HG03066 (cell line): ENCODE data around the gene THAP9.
A peak's percentile ranks its signal among the peaks of the same experiment; 100 is the strongest.
"Not testable (repeated sequence)": the region's sequence is repeated elsewhere in the genome, so short reads cannot be mapped to it uniquely, and the experiment has no call there.

Source experiments
- ATAC-seq: cut with Tn5 transposase; IDR thresholded peaks from one replicate; pipeline ENCODE4 v1.9.1; 2021; ENCODE audit warnings: low read depth; ENCODE audit not compliant: unreplicated experiment

The THAP9 gene, protein sequence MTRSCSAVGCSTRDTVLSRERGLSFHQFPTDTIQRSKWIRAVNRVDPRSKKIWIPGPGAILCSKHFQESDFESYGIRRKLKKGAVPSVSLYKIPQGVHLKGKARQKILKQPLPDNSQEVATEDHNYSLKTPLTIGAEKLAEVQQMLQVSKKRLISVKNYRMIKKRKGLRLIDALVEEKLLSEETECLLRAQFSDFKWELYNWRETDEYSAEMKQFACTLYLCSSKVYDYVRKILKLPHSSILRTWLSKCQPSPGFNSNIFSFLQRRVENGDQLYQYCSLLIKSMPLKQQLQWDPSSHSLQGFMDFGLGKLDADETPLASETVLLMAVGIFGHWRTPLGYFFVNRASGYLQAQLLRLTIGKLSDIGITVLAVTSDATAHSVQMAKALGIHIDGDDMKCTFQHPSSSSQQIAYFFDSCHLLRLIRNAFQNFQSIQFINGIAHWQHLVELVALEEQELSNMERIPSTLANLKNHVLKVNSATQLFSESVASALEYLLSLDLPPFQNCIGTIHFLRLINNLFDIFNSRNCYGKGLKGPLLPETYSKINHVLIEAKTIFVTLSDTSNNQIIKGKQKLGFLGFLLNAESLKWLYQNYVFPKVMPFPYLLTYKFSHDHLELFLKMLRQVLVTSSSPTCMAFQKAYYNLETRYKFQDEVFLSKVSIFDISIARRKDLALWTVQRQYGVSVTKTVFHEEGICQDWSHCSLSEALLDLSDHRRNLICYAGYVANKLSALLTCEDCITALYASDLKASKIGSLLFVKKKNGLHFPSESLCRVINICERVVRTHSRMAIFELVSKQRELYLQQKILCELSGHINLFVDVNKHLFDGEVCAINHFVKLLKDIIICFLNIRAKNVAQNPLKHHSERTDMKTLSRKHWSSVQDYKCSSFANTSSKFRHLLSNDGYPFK

DNA sequence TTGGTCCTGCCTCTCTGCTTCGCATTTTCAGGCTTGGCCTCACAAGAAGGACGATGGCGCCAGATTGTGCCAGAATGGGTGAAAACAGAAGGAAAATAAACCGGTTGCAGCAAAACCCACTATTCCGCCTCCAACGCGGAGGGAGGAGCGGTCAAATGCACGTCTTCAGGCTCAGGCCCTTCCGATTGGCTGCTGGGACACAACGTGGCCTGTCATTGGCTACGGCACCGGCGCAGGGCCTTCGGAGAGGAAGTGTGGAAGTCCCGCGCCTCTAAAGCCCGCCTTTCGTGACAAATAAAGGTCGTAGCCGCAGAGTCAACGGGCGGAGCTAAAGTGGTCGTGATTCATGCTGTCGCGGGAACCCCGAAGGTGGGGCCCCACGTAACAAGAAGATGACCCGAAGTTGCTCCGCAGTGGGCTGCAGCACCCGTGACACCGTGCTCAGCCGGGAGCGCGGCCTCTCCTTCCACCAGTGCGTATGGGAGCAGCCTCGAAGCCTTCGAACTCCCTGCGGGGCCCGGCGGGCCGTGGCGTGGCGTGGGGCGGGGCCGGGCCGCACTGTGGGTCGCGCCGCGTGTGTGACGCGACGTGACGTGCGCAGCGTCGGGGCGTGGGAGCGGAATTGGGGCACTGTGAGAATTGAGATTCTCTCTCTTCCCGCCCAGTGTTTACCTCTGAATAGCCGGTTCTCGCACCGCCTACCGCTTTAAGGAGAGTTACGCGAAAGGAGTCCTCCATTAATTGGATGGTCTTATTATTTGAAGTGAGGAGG, at the start of gene THAP9:
Gene THAP9, plus strand, starts transcription at position 325 of the 772 bp plus-strand sequence. Its CDS starts 68 bp downstream, at position 393.
- ATAC-seq, result peak; percentile 80

DNA sequence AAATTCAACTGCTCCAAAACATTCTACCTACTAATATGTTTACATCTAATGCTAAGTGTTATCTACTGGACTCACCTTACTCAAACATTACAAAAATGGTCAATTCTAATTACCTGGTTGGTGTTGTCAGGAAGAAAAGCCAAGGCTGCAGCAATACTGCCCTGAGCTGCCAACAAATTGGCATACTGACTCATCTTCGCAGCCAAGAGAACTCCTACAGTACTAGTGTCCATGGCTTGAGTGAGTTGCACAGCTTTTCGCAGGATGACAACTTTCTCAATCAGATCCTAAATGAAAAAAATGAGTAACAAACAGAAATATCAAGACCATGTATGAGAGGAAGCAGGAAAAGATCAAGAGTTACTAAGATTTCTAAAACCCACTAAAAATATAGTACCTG, 49.2 kb upstream of the THAP9 start:
- ATAC-seq, result no peak

DNA sequence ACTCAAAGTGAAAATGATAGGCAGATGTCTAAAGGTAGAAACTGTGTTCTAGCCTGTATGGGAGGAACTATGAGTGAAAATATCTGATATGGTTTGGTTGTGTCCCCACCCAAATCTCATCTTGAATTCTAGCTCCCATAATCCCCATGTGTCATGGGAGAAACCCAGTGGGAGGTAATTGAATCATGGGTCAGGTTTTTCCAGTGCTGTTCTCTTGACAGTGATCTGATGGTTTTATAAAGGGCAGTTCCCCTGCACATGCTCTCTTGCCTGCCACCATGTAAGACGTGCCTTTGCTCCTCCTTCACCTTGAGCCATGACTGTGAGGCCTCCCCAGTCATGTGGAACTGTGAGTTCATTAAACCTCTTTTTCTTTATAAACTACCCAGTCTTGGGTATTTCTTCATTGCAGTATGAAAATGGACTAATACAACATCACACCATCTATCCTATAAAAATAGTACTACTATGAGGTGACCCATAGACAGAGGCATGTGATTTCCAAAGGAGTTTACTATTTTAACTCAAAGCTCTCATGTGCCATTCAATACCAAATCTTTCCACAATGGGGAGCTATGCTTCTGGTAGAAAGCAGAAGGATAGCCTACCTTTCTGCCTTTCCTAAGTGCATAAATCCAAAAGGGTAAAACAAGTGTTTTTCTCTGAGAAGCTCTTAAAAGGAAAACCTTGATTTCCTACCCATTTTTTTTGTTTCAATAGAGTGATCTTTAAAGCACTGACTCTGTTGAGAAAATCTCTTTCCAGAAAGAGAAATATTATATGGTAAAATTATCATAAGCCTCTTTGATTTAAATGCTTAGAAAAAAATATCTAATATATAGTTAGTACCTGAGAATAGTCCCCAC, 48.4 kb upstream of the THAP9 start:
- ATAC-seq, result no peak

DNA sequence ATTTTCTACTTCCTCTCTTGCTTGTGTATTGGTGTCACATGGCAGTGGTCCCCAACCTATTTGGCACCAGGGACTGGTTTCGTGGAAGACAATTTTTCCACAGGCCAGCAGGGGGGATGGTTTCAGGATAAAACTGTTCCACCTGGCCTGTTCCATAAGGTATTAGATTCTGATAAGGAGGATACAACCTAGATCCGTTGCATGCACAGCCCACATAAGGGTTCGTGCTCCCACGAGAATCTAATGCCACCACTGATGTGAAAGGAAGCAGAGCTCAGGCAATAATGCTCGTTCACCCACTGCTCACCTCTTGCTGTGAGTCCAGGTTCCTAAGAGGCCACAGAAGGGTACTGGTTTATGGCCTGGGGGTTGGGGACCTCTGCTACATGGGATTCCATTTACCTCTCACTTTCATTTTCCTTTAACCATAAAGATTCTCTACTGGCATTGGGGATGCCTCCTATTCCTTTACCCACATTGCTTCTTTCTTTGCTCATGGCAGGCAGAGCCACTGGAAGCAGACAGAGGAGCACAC, 47.7 kb upstream of the THAP9 start:
- ATAC-seq, result no peak

DNA sequence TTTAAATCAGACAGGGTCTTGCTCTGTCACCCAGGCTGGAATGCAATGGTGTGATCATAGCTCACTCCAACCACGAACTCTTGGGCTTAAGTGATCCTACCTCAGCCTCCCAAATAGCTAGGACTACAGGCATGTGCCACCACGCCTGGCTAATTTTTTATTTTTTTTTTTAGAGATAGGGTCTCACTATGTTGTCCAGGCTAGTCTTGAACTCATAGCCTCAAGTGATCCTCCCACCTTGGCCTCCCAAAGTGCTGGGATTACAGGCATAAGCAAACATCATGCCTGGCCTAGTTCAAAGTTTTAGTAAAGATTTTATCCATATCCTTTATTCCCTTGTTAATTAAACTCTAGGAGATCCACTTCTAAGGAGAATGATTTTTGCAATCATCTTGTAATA, 40.0 kb upstream of the THAP9 start:
- not testable (repeated sequence) for ATAC-seq

DNA sequence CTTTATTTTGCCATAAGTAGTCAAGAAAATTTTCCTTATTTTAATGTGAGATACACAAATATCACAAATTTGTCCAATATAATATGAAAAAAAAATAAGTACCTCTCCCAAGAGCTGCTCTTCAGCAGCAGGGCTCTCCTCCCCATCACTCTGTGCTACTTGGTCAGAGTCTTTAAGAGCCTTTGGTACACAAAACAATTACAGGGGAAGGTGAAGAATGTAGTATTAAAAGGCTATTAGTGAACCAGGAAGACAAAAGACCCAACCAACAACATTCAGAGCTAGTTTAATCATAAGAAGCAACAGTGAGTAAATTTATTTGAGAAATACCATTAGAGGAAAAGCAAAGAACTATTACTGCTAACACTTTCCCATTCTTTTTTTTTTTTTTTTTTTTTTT, 39.0 kb upstream of the THAP9 start:
- no peak for ATAC-seq

DNA sequence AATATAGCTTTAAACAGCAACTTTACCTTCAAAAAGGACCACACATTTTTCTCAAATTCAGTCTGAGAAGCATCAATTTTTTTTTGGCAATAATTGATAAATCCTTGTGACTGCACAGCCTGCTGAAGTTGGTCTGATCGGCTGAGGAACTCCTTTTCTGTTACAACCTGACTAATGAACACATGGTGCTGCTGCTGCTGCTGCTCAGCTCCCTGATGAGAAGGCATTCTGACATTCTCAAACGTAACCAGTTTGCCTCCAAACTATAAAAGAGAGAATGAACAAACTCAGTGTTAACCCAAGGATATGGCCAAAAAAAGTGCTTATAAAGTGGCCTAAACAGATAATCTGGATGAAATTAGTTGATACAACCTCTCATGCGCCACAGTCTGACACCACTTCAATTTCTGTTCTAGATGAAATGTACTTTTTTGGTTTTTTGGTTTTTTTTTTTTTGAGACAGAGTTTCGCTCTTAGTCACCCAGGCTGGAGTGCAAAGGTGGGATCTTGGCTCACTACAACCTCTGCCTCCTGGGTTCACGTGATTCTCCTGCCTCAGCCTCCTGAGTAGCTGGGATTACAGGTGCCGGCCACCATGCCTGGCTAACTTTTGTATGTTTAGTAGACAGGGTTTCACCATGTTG, 36.1 kb upstream of the THAP9 start:
- no peak for ATAC-seq

DNA sequence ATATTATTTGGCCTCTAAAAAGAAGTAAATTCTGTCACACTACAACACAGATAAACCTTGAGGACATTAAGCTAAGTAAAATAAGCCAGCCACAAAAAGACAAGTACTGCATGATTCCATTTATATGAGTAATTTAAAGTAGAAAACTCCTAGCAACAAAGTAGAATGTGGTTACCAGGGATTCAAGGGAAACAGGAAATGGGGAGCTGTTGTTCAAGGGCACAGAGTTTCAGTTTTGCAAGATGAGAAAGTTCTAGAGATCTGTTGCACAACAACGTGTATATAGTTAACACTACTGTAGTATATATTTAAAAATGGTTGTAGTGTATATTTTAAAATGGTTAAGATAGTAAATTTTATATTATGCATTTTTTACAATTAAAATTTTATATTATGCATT, 34.9 kb upstream of the THAP9 start:
- ATAC-seq, result no peak

DNA sequence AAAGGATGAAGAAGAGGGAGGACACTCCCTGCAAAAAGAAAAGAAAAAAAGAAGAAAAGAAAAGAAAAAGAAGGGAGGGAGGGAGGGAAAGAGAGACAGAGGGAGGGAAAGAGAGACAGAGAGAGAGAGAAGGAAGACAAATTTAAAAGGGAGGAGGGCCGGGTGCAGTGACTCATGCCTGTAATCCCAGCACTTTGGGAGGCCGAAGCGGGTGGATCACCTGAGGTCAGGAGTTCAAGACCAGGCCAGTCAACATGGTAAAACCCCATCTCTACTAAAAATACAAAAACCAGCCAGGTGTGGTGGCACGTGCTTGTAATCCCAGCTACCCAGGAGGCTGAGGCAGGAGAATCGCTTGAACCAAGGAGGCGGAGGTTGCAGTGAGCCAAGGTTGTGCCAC, 34.5 kb upstream of the THAP9 start:
- ATAC-seq, result not testable (repeated sequence)

DNA sequence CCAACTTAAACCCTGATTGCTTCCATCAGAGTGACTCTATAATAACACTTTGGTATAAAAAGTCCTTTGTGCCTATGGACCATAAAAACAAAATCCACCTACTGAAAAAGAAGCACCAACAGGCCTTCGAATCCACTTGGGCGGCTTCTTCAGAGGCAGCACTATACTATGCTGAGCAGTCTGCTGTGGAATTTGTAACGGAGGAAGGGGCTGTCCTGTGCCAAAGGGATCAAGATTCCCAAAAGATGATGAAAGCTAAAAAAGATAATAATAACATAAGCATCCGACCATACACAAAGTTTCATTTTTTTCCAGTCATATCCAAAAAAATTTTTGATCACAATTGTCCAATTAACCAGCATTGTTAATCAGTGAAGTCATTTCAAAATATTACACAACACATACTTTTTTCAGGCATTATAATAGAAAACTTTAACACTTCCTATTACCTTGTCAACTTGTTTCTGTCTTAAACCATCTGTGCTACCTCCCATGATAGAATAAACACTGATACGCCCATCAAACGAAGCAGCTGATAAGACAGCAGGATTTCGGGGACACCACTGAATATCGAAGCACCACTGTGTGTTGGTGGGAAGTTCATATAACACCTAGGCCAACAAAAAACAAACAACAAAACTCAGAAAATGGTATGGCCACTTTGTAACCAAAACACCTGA, 33.7 kb upstream of the THAP9 start:
- no peak for ATAC-seq

DNA sequence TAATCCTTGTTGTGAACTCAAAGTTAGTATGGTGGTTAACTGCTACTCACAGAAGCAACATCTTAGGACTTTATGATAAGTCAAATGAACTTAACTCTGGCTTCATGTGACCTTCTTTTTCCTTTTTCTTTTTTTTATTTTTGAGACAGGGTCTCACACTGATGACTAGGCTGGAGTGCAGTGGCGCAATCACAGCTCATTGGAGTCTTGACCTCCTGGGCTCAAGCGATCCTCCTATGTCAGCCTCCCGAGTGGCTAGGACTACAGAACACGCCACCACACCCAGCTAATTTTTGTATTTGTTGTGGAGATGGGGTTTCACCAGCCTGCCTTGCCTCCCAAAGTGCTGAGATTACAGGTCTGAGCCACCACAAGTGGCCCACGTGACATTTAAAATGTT, 32.0 kb upstream of the THAP9 start:
- no peak for ATAC-seq

DNA sequence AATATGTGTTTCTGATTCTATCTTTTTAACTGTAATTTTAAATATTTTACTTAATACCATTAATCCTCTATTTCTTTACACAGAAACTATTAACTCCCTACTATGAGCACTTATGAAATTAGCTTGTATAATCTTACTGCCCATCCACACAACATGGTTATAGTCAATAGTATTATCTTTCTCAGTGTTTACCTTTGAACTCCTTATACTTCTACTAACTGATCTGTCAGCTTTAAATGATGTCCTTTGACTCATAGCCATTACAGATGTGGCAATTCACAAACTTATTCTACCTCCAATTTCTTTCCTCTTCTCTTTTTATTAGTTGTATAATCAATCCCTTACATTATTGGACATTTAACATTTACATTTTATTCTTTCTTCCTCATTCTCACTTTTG, 15.1 kb upstream of the THAP9 start:
- ATAC-seq, result no peak

DNA sequence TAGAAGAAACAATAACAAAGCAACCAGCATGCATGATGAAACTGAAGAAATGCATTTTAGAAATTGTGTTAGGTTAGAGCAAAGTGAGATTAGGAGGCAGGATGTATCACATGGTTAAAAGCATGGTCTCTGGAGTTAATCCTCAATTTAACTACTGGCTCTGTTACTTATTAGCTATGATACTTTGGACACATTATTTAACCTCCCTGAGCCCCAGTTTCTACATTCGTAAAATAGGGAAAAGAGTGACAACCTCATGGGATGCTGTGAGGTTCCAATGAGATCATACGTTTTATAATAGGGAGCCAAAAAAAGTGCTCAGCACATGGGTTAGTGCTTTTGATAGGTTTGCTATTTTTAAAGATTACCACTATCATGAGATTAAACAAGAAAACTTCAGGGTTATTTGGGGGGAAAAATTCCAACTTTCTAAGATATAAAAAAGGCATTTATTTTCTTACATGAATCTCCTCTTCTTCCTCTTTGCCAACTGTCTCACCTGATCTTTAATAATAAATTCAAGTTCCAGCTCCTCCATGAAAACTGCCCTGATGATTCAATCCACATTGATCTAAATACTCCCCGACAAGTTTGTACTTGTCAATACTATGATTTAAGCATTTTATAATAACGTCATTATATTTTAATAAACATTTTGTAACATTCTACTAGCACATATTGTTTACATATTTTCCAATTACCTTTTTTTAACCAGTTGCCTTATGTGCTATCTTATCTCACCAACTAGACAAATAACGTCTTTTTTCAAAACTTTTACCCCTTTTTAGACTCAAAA, 14.2 kb upstream of the THAP9 start:
- ATAC-seq, result no peak

DNA sequence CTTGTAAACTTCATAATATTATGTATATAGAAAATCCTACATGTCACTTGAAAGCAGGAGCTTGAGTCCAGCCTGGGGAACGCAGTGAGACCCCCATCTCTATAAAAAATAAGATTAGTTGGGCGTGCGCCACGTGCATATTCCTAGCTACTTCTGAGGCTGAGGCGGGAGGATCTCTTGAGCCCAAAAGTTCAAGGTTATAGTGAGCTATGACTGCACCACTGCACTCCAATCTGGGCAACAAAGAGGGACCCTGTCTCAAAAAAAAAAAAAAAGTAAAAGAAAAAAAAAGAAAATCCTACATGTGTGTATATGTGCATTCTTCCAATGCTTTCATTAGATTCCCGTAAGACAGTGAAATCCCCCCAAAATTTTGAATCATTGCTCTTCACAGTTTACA, 11.2 kb upstream of the THAP9 start:
- no peak for ATAC-seq

DNA sequence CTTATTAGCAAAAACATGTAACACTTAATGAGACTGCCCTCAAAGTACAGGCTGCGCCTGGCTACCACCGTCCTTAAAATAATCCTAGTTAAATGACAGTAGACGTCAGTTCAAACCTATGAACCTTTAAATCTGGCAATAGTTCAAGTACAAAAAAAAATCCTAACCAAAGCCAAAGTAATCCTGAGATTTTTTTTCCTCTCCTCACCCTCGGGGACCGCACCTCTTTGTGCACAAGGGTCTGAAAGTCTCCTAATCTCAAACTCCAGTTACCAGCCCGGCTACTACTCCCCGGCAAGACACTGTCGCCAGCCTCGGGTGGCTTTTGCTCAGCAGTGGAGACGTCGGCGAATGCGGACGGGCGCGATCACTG, 10.0 kb upstream of the THAP9 start:
- ATAC-seq, result peak; percentile 4

DNA sequence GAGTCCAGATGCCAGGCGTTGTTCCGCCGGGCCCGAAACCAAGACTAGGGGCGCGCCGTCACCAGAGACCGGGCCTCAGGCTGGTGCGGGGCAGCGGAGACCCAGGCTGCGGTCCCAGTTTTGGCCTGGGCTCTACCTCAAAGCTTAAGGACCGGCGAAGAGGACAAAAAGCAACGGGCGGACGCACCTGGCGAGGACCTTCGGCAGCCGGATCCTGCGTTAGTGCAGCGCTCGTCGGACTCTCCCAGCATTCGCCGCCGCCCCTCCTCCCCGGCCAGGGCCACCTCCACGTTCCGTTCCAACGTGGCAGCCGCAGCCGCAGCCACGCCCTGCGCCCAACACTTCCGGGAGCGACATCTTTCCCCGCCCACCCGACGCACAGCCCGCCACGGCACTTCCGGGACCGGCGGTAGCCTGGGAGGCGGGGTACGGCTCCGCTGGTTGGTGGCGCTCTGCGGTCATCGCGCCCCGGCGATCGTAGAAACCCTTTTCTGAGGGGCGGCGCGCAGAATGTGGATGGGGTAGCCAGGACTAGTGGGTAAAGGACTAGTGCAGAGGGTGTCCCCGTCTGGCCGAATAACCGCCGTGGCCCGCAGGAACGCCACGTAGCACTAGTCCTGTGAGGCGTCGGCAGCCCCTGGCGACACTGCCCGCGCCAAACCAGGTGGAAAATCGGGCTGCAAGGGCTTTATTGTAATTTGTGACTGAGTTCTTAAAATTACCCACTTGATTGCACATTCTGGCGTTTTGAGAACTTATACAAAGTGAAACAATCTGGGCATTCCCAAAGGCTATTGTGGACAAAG, 9.4 kb upstream of the THAP9 start, which contains the start of gene SEC31A:
Gene SEC31A, minus strand, starts transcription at position 253 of the 806 bp plus-strand sequence. CDS start 9,217 bp downstream, outside the sequence.
- peak; percentile 84 for ATAC-seq
